HG03175 (cell line): ENCODE data around the gene BCO1.

Source experiments
- ATAC-seq: cut with Tn5 transposase; IDR thresholded peaks from one replicate; pipeline ENCODE4 v1.9.1; 2021; ENCODE audit warnings: mild to moderate bottlenecking, moderate library complexity; ENCODE audit not compliant: unreplicated experiment

The BCO1 gene

DNA sequence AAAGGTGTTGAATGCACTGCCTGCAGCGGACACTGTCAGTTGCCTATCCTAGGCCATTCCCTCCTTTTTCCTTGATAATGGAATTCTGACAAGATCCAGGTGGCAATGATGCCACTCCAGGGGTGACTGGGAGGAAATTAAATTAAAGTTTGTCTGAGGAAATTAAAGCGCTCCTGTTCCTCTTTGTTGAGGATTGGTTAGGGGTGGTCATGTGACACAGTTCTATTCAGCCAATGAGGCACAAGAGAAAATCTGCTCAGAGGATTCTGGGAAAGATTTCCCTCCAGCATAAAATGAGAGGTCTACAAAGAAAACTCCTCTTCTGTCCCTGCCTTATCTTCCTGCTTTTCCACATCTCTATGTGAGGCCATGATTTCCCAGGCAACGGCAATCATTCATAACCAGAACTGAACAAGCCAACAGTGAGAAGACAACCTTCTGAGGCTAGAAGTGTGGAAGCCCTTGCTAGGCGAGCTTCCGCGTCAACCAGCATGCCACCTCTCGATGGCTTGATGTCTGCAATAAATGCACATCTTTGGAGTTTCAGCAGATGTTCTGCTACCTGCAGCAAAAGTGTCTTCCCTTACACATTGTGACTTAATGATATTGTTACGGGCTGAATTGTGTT is 5.6 kb upstream of the BCO1 start:
- no peak for ATAC-seq

DNA sequence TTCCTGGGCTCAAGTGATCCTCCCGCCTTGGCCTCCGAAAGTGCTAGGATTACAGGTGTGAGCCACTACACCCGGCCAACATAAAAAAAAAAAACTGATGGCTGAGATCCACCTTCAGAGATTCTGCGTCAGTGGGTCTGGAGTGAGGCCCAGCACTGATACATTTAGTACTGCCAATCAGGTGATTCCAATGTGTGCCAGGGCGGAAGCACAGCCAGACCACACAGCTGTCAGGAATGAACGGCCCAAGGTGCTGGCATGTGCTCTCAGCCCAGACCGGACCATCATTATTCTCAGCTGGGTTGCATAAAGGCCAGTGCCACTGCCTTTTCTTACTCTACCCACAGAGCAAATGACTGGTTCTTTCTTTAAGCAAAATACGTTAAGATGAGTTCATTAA is 1.2 kb upstream of the BCO1 start:
- ATAC-seq: no peak

DNA sequence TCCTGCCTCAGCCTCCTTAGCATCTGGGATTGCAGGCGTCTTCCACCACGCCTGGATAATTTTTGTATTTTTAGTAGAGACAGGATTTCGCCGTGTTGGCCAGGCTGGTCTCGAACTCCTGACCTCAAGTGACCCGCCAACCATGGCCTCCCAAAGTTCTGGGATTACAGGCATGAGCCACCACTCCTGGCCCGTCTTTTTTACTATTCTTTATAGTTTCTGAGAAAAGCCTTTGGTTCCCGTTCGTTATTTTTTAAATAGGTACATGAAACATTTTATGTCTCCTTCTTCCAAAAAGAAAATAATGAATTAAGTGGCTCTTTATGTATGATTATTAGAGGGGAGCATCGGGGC is 570 bp upstream of the BCO1 start:
- ATAC-seq: no peak

DNA sequence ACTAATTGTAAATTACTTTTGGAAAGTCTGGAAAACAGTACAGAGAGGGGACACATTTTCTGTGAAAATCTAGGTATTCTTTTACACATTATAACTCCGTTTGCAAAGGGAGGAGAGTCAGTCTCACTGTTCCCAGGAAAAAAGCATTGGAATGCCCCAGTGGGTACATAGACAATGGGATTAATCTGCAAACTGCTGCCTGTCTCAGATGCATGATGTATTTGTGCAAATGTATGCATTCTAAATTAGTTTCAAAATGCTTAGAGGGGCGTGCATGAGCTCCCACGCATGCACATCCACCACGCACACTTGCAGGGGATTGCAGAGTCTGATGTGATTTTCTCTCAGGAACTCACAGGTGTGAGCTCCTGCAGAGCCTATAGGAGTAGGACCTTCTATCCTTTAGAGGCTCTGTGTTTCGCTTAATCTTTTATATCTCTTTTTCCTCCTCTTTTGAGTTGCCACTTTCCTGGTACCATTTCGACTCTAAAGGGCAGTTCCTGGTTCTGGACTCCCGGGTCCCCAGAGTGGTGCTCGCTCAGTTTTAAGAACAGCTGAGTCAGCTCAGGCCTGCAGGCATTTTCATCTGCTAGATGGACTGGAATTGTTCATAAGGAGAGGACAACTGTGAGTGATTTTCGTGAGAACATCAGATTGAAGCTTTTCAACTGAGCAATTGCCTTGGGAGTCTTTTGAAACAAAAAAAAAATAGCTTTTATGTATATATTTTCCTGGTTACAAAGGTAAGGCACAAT is 1.1 kb downstream of the BCO1 start:
- no peak for ATAC-seq

DNA sequence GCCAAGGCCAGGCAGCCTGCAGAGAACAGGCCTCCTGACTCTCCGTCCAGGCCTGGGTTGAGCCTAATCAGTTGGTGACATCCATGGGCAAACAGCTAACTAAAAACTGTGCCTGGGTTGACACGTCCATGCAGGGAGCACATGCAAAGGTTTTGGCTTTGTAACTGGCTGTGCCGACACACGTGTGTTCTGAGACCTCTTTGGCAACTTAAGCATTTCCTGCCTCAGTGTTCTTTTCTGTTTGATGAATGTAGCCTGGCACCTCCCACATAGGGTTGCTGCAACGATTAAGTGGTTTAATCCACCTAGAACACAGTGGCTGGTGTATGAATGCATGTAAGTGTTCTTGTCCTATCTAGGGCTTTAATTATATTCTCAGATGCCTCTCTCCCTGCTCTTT is 3.2 kb downstream of the BCO1 start:
- no peak for ATAC-seq

DNA sequence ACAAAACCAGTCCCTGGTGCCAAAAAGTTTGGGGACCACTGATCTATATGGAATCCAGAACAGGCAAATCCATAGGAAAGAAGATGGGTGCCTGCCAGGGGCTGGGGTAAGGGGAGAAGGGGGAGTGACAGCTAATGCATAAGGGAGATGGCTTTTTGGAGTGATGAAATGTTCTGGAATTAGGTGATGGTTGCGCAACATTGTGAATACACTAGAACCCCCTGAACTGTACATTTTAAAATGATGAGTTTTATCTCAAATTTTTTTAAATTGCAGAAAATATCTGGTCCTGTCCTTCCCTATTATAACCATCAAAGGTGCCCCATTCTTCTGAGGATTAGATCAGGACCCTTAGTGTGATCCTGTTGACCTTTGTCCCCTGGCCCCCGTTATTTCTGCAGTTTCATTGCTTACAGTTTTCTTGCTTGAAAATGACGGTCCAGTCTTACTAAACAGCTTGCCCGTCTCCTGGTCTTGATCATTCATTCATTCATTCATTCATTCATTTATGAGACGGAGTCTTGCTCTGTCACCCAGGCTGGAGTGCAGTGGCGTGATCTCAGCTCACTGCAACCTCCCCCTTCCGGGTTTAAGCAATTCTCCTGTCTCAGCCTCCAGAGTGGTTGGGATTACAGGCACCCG is 4.6 kb downstream of the BCO1 start:
- ATAC-seq: no peak

DNA sequence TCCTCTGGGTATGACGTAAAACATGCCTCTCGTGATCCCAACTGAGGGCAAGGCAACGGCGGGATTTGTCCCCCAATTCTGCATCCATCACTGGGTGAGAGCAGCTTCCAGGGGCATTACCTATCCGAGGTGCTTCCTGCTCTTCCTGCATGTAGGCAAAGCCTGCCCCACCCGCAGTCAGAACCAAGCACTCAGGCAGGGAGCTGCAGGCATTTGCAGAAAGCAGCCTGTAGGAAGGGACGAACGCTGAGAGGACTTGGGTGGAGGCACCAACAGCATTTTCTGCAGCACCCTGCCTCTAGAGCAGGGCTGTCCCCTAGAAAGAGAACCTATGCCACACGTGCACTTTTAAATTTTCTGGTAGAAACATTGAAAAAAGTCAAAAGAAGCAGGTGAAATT is 5.5 kb downstream of the BCO1 start:
- ATAC-seq: no peak

DNA sequence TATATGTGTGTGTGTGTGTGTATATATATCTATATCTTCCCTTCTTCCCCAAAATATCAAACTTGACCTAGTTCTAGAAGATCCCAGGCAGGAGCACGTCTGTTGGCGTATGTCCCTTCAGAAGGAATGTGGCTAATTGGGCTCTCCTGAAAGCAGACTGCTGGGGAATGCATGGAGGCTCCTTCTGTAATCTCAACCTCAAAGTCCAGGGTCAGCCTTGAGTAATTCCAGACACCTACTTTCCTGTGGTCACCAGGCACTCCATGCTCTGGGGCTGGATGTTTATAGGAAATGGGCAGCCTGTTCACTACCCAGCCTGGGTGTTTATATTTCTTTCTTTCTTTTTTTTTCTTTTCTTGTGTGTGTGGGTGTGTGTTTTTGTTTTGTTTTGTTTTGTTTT is 13.4 kb downstream of the BCO1 start:
- no peak for ATAC-seq

DNA sequence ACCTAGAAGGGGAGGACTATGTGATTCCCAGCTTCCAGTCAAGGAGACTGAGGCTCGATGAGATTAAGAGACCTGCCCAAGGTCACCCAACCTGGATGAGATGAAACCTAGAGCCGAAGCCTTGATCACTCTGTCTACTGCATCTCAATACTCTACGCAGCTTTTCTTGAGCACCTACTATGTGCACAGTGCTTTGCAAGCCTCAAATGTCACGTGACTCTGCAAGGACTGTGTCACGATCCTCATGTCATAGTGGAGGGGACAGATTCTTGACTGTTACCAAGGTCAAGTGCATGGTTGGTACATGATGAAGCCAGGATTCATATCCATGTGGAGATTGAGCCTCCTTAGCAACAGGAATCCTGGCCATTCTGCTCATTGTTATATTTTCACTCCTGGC is 14.7 kb downstream of the BCO1 start:
- no peak for ATAC-seq

DNA sequence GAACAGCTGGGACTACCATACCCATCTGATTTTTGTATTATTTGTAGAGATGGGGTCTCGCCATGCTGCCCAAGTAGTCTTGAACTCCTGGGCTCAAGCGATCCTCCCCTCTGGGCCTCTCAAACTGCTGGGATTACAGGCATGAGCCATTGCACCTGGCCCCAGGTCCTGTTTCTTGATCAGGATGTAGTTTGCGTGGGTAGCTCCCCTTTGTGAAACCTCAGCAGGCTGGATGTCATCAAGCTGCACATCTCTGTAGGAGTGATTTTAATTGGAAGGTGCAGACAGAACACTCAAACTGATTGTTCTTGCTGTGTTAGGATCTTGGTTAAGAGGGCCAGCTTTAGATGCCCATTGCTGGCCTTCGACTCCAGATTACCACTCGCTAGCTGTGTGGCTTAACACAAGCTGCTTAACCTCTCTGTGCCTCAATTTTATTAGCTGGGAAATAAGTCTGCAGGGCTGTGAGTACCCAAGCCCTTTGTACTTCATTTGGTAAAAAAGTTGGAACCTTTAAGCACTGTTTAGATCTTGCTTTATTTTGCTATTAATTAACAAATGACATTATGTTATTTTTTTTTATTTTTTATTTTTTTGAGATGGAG is 16.5 kb downstream of the BCO1 start:
- no peak for ATAC-seq

DNA sequence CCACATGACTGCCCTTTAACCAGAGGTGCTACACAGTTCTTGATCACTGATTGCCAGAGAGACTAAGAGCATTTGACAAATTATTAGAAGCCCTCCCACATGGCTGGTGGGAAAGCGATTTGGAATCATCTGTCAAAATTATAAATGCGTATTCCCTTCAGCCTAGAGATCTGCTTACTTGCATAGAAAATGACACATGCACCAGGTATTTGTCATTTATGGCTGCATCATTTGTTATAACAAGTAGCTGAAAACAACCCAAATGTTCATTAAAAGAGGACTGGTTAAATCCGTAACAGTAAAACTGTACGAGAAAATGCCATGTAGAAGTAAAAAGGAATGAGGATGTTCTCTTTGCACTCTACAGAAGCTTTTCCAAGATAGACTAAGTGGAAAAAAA is 21.4 kb downstream of the BCO1 start:
- ATAC-seq: no peak

DNA sequence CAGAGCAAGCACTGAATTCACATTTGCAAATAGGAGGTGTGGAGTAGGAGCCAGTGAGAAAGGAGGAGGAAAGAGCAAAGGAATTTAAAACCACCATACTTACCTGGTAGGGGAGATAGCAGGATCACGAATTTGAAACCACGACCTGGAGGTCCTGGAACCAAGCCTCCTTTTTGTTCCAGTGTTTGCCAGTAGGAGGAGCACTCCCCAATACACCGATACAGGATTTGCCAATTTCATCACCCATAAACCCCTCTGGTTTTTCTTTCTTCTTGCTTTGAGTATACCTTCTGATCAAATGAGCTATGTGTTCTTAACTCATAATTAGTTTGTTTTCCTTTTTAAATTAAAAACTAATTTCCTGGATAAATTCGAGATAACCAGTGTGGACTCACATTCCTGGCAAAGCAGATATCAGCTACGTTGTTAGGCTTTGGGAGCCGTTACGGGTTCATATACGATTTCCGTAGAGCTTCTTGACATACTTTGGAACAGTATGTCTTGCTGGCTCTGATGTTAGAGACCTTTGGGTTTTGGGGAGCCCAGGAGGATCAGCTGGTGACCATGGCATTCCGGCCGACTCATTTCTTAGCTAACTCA is 22.7 kb downstream of the BCO1 start:
- peak; percentile 52 for ATAC-seq

DNA sequence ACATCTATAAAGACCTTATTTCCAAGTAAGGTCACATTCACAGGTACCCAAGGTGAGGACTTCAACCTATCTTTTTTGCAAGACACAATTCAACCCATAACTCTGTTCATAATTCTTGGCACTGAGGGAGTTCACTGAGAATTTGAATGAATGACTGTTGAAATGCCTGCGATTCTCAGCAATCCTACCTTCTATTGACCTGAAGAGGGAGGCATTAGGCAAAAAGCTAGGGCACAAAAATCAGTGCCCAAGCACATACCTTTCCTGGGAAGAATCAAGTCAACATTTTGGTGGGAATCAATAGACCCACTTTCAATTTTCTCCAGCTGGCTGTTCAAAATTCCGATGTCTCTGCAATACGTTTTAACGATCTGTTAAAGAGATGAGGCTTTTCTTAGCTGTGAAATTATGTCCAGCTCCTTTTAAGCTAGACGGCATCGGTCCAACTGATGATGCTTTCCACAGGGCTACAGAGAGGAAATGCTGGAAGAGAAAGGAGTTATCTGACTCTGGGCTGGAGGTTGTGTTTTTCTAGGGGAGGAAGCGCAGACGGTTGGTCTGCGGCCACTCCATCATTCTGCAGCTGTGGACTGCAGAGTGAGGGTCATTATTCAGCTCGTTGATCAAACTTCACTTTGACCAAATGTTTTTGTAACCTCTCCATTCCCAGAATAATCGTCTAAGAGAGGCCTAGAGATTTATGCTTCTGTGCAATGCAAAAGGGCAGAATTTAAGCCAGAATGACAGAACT is 25.2 kb downstream of the BCO1 start:
- no peak for ATAC-seq

DNA sequence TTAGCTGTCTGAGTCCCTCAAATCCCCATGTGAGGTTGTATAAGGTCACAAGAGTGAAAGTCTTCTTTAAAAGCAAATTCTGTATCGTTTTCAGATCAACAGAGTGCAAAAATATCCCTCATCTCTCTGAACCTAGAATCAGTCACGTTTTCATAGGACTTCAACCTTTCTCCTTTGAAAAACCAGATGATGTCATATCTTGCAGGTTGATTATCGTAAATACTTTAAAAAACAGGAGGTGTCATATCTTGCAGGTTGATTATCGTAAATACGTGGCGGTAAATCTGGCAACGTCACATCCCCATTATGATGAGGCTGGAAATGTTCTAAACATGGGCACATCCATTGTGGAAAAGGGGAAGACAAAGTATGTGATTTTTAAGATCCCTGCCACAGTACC is 25.9 kb downstream of the BCO1 start:
- ATAC-seq: no peak

DNA sequence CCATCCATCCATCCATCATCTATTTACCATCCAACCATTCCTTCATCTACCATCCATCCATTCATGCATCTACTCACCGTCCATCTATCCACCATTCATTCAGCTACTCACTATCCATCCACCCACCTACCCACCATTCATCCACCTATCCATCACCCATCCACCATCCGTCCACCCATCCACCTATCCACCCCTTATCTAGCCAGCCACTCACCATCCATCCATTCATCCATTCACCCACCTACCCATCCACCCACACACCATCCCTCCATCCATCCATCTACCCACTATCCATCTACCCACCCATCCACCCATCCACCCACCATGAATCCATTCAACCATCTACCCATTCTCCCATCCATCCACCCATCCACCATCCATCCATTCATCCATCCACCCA is 26.6 kb downstream of the BCO1 start:
- no peak for ATAC-seq

DNA sequence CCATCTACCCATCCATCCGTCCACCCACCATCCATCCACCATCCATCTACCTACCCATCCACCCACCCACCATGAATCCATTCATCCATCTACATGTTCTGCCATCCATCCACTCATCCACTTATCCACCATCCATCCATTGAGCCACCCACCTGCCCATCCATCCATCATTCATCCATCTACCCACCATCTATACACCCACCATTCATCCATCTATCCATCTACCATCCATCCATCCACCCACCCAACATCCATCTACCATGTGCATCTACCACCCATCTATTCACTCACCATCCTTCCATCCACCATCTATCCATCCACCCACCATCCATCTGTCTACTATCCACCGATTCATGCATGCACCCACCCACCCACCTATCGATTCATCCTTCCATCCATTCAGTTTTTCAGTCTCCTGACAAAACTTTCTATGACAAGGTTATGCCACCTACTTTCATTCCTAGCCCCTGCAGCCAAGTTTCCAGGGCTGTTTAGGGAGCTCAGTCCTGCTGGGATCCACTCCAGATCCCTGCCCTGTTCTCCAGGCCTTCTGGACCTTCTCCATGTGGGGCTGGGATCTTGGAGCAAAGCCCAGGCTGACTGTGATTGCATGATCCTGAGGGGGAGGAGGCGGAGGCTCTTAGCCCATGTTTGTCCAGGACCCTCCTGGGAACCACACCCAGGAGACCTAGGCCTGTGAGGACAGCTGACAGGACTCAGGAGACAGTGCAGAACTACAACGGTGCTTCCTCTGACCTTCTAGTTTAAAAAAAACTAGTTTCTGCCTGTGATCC is 27.4 kb downstream of the BCO1 start:
- no peak for ATAC-seq

DNA sequence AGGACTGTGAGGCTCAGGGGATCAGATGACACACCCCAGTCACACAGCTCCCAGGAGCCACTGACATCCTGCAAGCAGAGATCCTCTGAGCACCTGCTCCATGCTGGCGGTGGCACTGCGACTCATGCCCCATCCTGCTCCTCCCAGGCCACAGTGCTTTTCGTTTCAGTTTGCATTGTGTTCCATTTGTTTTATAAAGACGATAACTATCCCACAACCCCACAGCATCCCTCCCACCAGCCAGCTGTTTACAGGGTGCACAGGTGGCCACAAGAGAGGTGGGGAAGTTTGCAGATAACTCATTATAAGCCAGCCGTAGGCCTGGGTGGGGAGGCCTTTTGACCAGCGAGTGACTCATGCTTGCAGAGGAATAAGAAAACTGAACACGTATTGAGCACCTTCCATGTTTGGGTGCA is 28.2 kb downstream of the BCO1 start:
- no peak for ATAC-seq

DNA sequence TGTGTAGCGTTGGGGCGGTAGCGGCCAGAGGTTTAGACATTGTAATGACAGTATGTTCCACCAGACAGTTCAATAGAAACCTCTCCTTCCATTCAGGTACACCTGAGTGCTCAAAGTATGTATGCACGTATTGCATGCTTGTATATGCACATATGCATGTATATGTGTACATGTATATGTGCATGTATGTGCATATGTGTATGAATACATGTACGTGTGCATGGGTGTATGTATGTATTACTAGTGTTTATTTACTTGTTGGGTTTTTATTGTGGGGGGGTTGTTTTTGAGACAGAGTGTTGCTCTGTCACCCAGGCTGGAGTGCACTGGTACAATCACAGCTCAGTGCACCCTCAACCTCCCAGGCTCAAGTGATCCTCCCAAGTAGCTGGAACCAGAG is 30.0 kb downstream of the BCO1 start:
- no peak for ATAC-seq

DNA sequence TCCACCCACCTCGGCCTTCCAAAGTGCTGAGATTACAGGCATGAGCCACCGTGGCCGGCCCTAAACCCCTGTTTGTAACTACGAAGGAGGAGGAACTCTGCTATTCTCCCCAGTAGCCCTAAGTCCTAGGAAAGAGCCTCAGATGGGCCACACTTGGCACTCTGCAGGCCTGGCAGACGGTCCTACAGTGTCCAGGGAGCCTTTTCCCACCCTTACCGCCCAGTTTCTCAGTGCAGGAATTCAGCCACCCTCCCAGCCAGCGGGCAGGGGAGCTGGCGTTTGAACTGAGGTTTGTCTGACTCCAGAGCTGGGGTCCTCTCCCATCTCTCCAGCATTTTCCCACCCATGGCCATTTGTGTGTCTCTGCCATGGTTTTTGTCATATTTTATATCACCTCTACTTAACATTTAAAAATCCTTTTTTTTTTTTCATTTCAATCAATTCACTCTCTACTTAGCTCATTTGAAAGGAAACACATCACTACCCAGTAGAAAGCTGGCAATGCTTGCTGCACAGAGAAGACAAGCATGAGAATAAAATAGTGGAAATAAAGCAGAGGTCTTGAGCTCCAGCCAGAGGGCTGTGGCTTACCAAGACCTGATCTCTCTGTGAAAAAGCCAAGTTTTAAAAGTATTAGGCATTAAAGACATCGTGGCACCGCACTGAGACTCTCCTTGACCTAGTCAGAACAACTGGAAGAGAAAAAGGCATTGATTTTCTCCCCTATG is 34.9 kb downstream of the BCO1 start:
- no peak for ATAC-seq
